DOHH2 (cell line): ENCODE results near the gene DHRS4L2.
A peak's percentile ranks its signal among the peaks of the same experiment; 100 is the strongest.
"Not testable (repeated sequence)": the region's sequence is repeated elsewhere in the genome, so short reads cannot be mapped to it uniquely, and the experiment has no call there.

ENCODE experiments used
- H3F3A ChIP-seq: fragments of 200-600 bp; sonication (generic), shearing (Covaris generic); 2 replicates; pipeline ENCODE4 v1.6.0; 2016; ENCODE audit warnings: antibody characterized with exemption, mild to moderate bottlenecking; ENCODE audit not compliant: control insufficient read depth, insufficient read depth
- H3K27ac ChIP-seq: fragments of 200-600 bp; sonication (generic); 2 replicates; pipeline ENCODE4 v1.5.1; 2014; ENCODE audit warnings: low read depth, mild to moderate bottlenecking, low read length, moderate library complexity
- H3K27me3 ChIP-seq: fragments of 200-600 bp; sonication (generic); 2 replicates; pipeline ENCODE4 v1.6.1; 2014; ENCODE audit warnings: mild to moderate bottlenecking, low read length, mixed read lengths; ENCODE audit not compliant: control insufficient read depth
- H3K36me3 ChIP-seq: fragments of 200-600 bp; sonication (generic); 2 replicates; pipeline ENCODE4 v1.6.1; 2014; ENCODE audit warnings: mild to moderate bottlenecking, low read length, moderate library complexity, mixed read lengths; ENCODE audit not compliant: control insufficient read depth
- H3K4me1 ChIP-seq: fragments of 200-600 bp; sonication (generic); 2 replicates; pipeline ENCODE4 v1.6.1; 2014; ENCODE audit warnings: mild to moderate bottlenecking, low read length, mixed read lengths; ENCODE audit not compliant: control insufficient read depth
- H3K4me2 ChIP-seq: fragments of 200-600 bp; sonication (generic); 2 replicates; pipeline ENCODE4 v1.6.0; 2014; ENCODE audit warnings: mild to moderate bottlenecking, low read length, moderate library complexity
- H3K4me3 ChIP-seq: fragments of 200-600 bp; sonication (generic); 2 replicates; pipeline ENCODE4 v1.5.1; 2014; ENCODE audit warnings: mild to moderate bottlenecking, low read length, mixed read lengths
- H3K79me2 ChIP-seq: fragments of 200-600 bp; sonication (generic); 2 replicates; pipeline ENCODE4 v1.6.1; 2014; ENCODE audit warnings: mild to moderate bottlenecking, low read length, mixed read lengths; ENCODE audit not compliant: control insufficient read depth
- H3K9me2 ChIP-seq: fragments of 200-600 bp; sonication (generic); replicated peaks from 2 replicates; pipeline ENCODE4 v1.6.1; 2014; ENCODE audit warnings: mild to moderate bottlenecking, low read length, mixed read lengths; ENCODE audit not compliant: control insufficient read depth
- H3K9me3 ChIP-seq: fragments of 200-600 bp; sonication (generic); 2 replicates; pipeline ENCODE4 v1.6.1; 2014; ENCODE audit warnings: antibody characterized with exemption, low read length, mixed read lengths; ENCODE audit not compliant: control insufficient read depth, insufficient read depth
- H4K20me1 ChIP-seq: fragments of 200-600 bp; sonication (generic); 2 replicates; pipeline ENCODE4 v1.6.0; 2014; ENCODE audit warnings: low read depth, mild to moderate bottlenecking, antibody characterized with exemption, low read length, moderate library complexity; ENCODE audit not compliant: control insufficient read depth, insufficient read depth
- CTCF ChIP-seq: fragments of 200-600 bp; sonication (generic); IDR thresholded peaks from one replicate; pipeline ENCODE4 v1.5.1; 2014; ENCODE audit warnings: antibody characterized with exemption, mild to moderate bottlenecking, low read depth, low read length; ENCODE audit not compliant: poor library complexity, severe bottlenecking
- EZH2phosphoT487 ChIP-seq: fragments of 200-600 bp; sonication (generic); IDR thresholded peaks from 2 replicates; pipeline ENCODE4 v1.6.1; 2017; ENCODE audit warnings: borderline replicate concordance, mild to moderate bottlenecking, antibody characterized with exemption, low read length, moderate library complexity, mixed read lengths

Gene DHRS4L2

GRCh38 chr14:24037658-24038037 is 48.9 kb downstream of the DHRS4L2 start:
- Histone ChIP-seq H3K4me2 (no peak overlapping the region), H4K20me1 (no peaks in the 10 kb centered on the region), H3K79me2 (no peaks in the 10 kb centered on the region), H3K27me3 (no peaks in the 10 kb centered on the region), H3K4me1 (peaks cover 7% of the 10 kb centered on the region), H3K9me3 (peaks cover 6% of the 10 kb centered on the region; the same call in 1 of the 2 replicates), H3K36me3 (no peaks in the 10 kb centered on the region), H3K4me3 (no peak overlapping the region), H3F3A (no peaks in the 10 kb centered on the region), H3K27ac (no peak overlapping the region), H3K9me2 (no peaks in the 10 kb centered on the region)
- TF ChIP-seq CTCF (no peak), EZH2phosphoT487 (no peak)

- TF ChIP-seq CTCF (no peak), EZH2phosphoT487 (no peak)
- Histone ChIP-seq H3K9me3 (no peaks in the 10 kb centered on the region), H3K27me3 (no peaks in the 10 kb centered on the region), H3K27ac (no peak overlapping the region), H4K20me1 (no peaks in the 10 kb centered on the region), H3K9me2 (no peaks in the 10 kb centered on the region), H3K36me3 (no peaks in the 10 kb centered on the region), H3K4me2 (no peak overlapping the region), H3K4me1 (peaks cover 7% of the 10 kb centered on the region), H3F3A (no peaks in the 10 kb centered on the region), H3K4me3 (no peak overlapping the region), H3K79me2 (no peaks in the 10 kb centered on the region)
Observed at GRCh38 chr14:24038686-24039085, 50.0 kb downstream of the DHRS4L2 start.

GRCh38 chr14:24040692-24041091 is 52.0 kb downstream of the DHRS4L2 start:
- Histone ChIP-seq H3K9me3 (no peaks in the 10 kb centered on the region), H3K9me2 (no peaks in the 10 kb centered on the region), H3K4me1 (peaks cover 7% of the 10 kb centered on the region), H3K79me2 (no peaks in the 10 kb centered on the region), H3K4me2 (no peak overlapping the region), H3K27me3 (no peaks in the 10 kb centered on the region), H4K20me1 (no peaks in the 10 kb centered on the region), H3K27ac (no peak overlapping the region), H3F3A (no peaks in the 10 kb centered on the region), H3K36me3 (no peaks in the 10 kb centered on the region), H3K4me3 (no peak overlapping the region)
- no peak for TF ChIP-seq CTCF
- TF ChIP-seq EZH2phosphoT487, result no peak

GRCh38 chr14:24042746-24043145 is 54.0 kb downstream of the DHRS4L2 start:
- Histone ChIP-seq H3K4me1 (no peaks in the 10 kb centered on the region), H3K4me3 (no peak overlapping the region), H3K9me2 (no peaks in the 10 kb centered on the region), H3K79me2 (no peaks in the 10 kb centered on the region), H3K4me2 (no peak overlapping the region), H3F3A (no peaks in the 10 kb centered on the region), H3K9me3 (no peaks in the 10 kb centered on the region), H3K27ac (no peak overlapping the region), H3K27me3 (no peaks in the 10 kb centered on the region), H3K36me3 (no peaks in the 10 kb centered on the region), H4K20me1 (no peaks in the 10 kb centered on the region)
- TF ChIP-seq CTCF (no peak), EZH2phosphoT487 (no peak)

- H3K27me3 ChIP-seq, result peaks cover 15% of the 10 kb centered on the region
- H3K27ac ChIP-seq, result 0 out of 2 replicates have a peak overlapping the region, but pooled peaks have one; percentile 6
- H3K9me2 ChIP-seq, H3F3A ChIP-seq, H3K36me3 ChIP-seq, H3K9me3 ChIP-seq, H4K20me1 ChIP-seq, H3K79me2 ChIP-seq: not testable (repeated sequence)
- H3K4me1 ChIP-seq, result peaks cover 47% of the 10 kb centered on the region
- H3K4me2 ChIP-seq, result peak overlapping the region; percentile 32
- H3K4me3 ChIP-seq, result peak overlapping the region; percentile 1; the same call in 1 of the 2 replicates
Observed at GRCh38 chr14:24049002-24049401, 60.3 kb downstream of the DHRS4L2 start.
